Measurements from ENCODE around the gene COG7. TPM values are rescaled to one million over a fixed set of nuclear protein-coding genes. Genes with fewer than 3 reads are reported as not detected.
A peak's percentile ranks its signal among the peaks of the same experiment; 100 is the strongest.

Gene COG7
- total RNA-seq, 2 donors from 2014 or later, result 23.6 to 24.3 TPM

GRCh38 chr16:23423496-23424049, 29.4 kb downstream of the COG7 start:
- no peaks in the 10 kb centered on the region for H3K27me3 Mint-ChIP-seq (ENCODE audit: low read depth)
- DNase-seq, result no peak
- no peaks in the 10 kb centered on the region for H3K4me1 Mint-ChIP-seq (ENCODE audit: low read depth)
- H3K27ac Mint-ChIP-seq, result no peak overlapping the region
- ATAC-seq (replicated peaks in 1 of 2), result no peak
- peaks cover 5 to 6% of the 10 kb centered on the region in 2 donors for H3K36me3 Mint-ChIP-seq (ENCODE audit: insufficient read depth in 2 of 2)
- H3K9me3 Mint-ChIP-seq, result no peaks in the 10 kb centered on the region
- no peak overlapping the region for H3K4me3 Mint-ChIP-seq

- H3K27me3 Mint-ChIP-seq (ENCODE audit: low read depth), result no peaks in the 10 kb centered on the region
- no peaks in the 10 kb centered on the region for H3K4me1 Mint-ChIP-seq (ENCODE audit: low read depth)
- H3K4me3 Mint-ChIP-seq, result no peak overlapping the region
- DNase-seq (no peak), ATAC-seq (replicated peaks in 1 of 2) (no peak)
- H3K36me3 Mint-ChIP-seq (ENCODE audit: insufficient read depth in 2 of 2), result peaks cover 3 to 4% of the 10 kb centered on the region in 2 donors
- H3K9me3 Mint-ChIP-seq, result no peaks in the 10 kb centered on the region
- no peak overlapping the region for H3K27ac Mint-ChIP-seq
Observed at GRCh38 chr16:23420011-23420410, 33.0 kb downstream of the COG7 start.

DNA sequence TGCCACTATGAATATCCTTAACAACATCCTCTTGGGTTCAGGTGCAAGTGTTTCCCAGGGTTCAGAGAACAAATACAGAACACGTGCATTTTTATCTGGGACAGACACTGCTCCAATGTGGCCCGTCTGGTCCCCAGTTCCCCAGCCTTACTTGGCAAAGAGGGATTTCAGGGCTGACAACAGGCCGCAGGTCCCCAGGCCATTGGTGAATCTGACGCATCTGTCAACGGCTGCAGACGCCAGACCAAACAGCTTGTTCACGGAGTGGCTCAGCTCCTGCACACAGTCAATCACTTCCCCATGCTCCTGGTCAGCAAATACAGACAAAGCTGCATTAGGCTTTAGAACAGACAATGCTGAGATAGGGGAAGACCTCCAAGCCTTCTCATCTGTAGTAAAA, 36.2 kb downstream of the COG7 start:
- no peaks in the 10 kb centered on the region for H3K9me3 Mint-ChIP-seq
- no peak overlapping the region for H3K4me3 Mint-ChIP-seq
- H3K27me3 Mint-ChIP-seq (ENCODE audit: low read depth), result no peaks in the 10 kb centered on the region
- H3K36me3 Mint-ChIP-seq (ENCODE audit: insufficient read depth in 2 of 2), result no peaks in the 10 kb centered on the region
- DNase-seq (no peak), ATAC-seq (replicated peaks in 1 of 2) (no peak)
- H3K27ac Mint-ChIP-seq, result no peak overlapping the region
- no peaks in the 10 kb centered on the region for H3K4me1 Mint-ChIP-seq (ENCODE audit: low read depth)

- no peaks in the 10 kb centered on the region for H3K27me3 Mint-ChIP-seq (ENCODE audit: low read depth)
- H3K4me1 Mint-ChIP-seq (ENCODE audit: low read depth), result no peaks in the 10 kb centered on the region
- no peak for ATAC-seq (replicated peaks in 1 of 2)
- H3K27ac Mint-ChIP-seq, result no peak overlapping the region
- no peaks in the 10 kb centered on the region for H3K9me3 Mint-ChIP-seq
- no peaks in the 10 kb centered on the region for H3K36me3 Mint-ChIP-seq (ENCODE audit: insufficient read depth in 2 of 2)
- H3K4me3 Mint-ChIP-seq, result no peak overlapping the region
- no peak for DNase-seq
Observed at GRCh38 chr16:23414731-23415130, 38.3 kb downstream of the COG7 start.

- Mint-ChIP-seq H3K27me3 (ENCODE audit: low read depth) (no peaks in the 10 kb centered on the region), H3K27ac (no peak overlapping the region), H3K4me3 (no peak overlapping the region), H3K9me3 (no peaks in the 10 kb centered on the region), H3K36me3 (ENCODE audit: insufficient read depth in 2 of 2) (peaks cover 0 to 2% of the 10 kb centered on the region in 2 donors), H3K4me1 (ENCODE audit: low read depth) (no peaks in the 10 kb centered on the region)
- DNase-seq (no peak), ATAC-seq (replicated peaks in 1 of 2) (no peak)
Observed at GRCh38 chr16:23410176-23410575, 42.8 kb downstream of the COG7 start.

DNA sequence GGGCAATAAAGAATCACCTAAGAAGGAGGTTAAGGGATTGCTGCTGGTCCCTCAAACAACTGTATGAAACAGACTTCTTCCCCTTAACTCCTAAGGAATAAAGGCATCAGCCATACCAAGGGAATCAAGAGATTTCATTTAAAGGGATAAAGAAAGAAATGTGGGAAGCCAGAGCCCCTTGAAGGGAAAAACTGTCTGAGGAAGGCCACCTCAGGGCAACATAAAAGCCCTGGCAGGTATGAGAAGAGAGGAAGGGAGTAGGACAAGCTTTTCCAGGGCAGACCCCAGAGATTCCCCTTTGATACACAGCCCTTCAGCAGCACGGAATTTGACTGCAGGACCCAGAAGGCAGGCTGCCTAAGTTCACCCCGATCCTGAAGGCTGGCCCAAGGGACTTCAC, 43.5 kb downstream of the COG7 start:
- no peaks in the 10 kb centered on the region for H3K9me3 Mint-ChIP-seq
- H3K36me3 Mint-ChIP-seq (ENCODE audit: insufficient read depth in 2 of 2), result peaks cover 0 to 2% of the 10 kb centered on the region in 2 donors
- H3K4me1 Mint-ChIP-seq (ENCODE audit: low read depth), result no peaks in the 10 kb centered on the region
- H3K27ac Mint-ChIP-seq, result peak overlapping the region; percentile 87
- no peak overlapping the region for H3K4me3 Mint-ChIP-seq
- no peaks in the 10 kb centered on the region for H3K27me3 Mint-ChIP-seq (ENCODE audit: low read depth)
- DNase-seq (no peak), ATAC-seq (replicated peaks in 1 of 2) (no peak)

GRCh38 chr16:23408823-23409298, 44.1 kb downstream of the COG7 start:
- ATAC-seq (replicated peaks in 1 of 2) (no peak), DNase-seq (no peak)
- H3K9me3 Mint-ChIP-seq, result no peaks in the 10 kb centered on the region
- no peaks in the 10 kb centered on the region for H3K4me1 Mint-ChIP-seq (ENCODE audit: low read depth)
- no peaks in the 10 kb centered on the region for H3K27me3 Mint-ChIP-seq (ENCODE audit: low read depth)
- H3K36me3 Mint-ChIP-seq (ENCODE audit: insufficient read depth in 2 of 2), result peaks cover 0 to 2% of the 10 kb centered on the region in 2 donors
- H3K4me3 Mint-ChIP-seq, result no peak overlapping the region
- H3K27ac Mint-ChIP-seq, result no peak overlapping the region

GRCh38 chr16:23408242-23408822, 44.7 kb downstream of the COG7 start:
- Mint-ChIP-seq H3K27ac (no peak overlapping the region), H3K4me3 (no peak overlapping the region), H3K9me3 (no peaks in the 10 kb centered on the region), H3K4me1 (ENCODE audit: low read depth) (no peaks in the 10 kb centered on the region), H3K36me3 (ENCODE audit: insufficient read depth in 2 of 2) (peaks cover 0 to 2% of the 10 kb centered on the region in 2 donors), H3K27me3 (ENCODE audit: low read depth) (no peaks in the 10 kb centered on the region)
- DNase-seq (no peak), ATAC-seq (replicated peaks in 1 of 2) (no peak)

GRCh38 chr16:23407436-23408127, 45.4 kb downstream of the COG7 start:
- Mint-ChIP-seq H3K27ac (no peak overlapping the region), H3K36me3 (ENCODE audit: insufficient read depth in 2 of 2) (peaks cover 2 to 6% of the 10 kb centered on the region in 2 donors), H3K4me3 (no peak overlapping the region), H3K4me1 (ENCODE audit: low read depth) (no peaks in the 10 kb centered on the region), H3K9me3 (no peaks in the 10 kb centered on the region), H3K27me3 (ENCODE audit: low read depth) (no peaks in the 10 kb centered on the region)
- ATAC-seq (replicated peaks in 1 of 2), result no peak
- DNase-seq, result no peak

DNA sequence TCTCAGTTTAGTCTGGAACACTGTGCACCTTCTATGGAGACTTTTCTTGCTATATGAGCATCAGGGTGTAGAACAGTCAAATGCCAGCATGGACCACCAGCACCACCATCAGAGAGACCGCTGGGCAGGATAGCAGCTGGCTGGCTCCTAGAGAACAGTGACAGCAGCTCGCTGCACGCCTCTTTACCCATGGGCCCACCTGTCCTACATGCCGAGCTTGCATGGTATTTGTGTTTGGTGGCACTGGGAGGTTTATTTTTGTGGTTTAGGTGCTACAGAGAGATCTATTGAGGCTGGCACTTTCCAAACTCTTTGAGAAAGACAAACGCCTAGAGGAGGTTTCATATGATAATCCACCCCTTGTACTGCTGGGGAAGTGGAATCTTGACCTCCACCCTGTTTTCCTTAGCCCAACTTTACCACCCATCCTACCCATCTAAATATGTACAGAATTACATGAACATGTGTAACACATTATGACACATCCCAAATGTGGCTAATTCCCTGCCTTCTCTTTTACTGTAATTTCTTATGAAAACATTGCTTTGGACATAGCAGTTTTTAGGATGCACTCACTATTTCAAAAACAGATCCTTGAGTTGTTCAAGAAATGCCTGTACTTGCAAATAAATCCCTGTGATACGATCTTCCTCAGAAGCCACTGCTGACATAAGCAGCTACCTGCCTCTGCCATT, 46.3 kb downstream of the COG7 start:
- Mint-ChIP-seq H3K27me3 (ENCODE audit: low read depth) (no peaks in the 10 kb centered on the region), H3K36me3 (ENCODE audit: insufficient read depth in 2 of 2) (peaks cover 2 to 7% of the 10 kb centered on the region in 2 donors), H3K9me3 (no peaks in the 10 kb centered on the region), H3K4me3 (no peak overlapping the region), H3K4me1 (ENCODE audit: low read depth) (no peaks in the 10 kb centered on the region), H3K27ac (no peak overlapping the region)
- no peak for ATAC-seq (replicated peaks in 1 of 2)
- DNase-seq, result no peak

DNA sequence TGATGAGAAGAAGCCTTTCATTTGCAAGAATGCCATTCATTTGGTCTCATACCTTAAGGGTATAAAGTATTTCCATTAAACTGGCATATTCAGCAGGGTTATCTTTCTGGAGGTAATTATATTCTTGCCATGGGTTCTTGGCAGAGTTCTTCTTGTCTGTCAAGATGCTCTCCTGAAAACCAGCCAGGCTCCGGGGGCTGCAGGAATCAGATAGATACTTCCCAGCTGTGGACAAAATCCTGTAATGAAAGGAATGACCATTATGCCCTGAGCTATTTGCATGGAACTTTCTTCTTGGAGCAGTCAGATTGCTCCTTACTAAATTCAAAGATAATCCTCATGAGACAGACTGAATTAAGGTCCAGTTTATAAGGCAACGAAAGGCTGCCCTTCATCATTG, 47.0 kb downstream of the COG7 start:
- H3K27me3 Mint-ChIP-seq (ENCODE audit: low read depth), result no peaks in the 10 kb centered on the region
- no peak overlapping the region for H3K27ac Mint-ChIP-seq
- DNase-seq, result no peak
- no peak for ATAC-seq (replicated peaks in 1 of 2)
- H3K4me3 Mint-ChIP-seq, result no peak overlapping the region
- H3K4me1 Mint-ChIP-seq (ENCODE audit: low read depth), result no peaks in the 10 kb centered on the region
- peaks cover 2 to 7% of the 10 kb centered on the region in 2 donors for H3K36me3 Mint-ChIP-seq (ENCODE audit: insufficient read depth in 2 of 2)
- no peaks in the 10 kb centered on the region for H3K9me3 Mint-ChIP-seq

DNA sequence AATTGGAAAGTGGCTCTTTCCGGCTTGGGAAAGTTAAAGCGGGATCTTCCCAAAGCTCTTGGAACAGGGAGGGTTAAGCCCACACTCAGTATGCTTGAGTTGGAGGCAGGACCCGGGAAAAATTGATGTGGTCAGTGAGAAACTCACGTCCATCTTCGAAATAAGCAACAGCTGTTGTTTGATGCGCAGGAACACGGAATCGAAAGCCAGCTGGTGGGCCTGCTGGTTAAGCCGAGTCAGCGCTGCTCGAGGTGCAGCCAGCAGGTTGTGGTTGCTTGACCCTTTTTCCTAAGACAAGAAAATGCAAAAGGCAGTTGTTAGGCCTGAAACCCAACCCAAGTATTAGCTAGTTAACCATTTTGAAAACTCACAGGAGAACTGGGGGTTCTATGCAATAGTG, 49.4 kb downstream of the COG7 start:
- Mint-ChIP-seq H3K36me3 (ENCODE audit: insufficient read depth in 2 of 2) (peaks cover 4 to 9% of the 10 kb centered on the region in 2 donors), H3K4me1 (ENCODE audit: low read depth) (no peaks in the 10 kb centered on the region), H3K27ac (no peak overlapping the region), H3K9me3 (no peaks in the 10 kb centered on the region), H3K4me3 (no peak overlapping the region), H3K27me3 (ENCODE audit: low read depth) (no peaks in the 10 kb centered on the region)
- DNase-seq (no peak), ATAC-seq (replicated peaks in 1 of 2) (no peak)

- H3K4me3 Mint-ChIP-seq, result no peak overlapping the region
- H3K27me3 Mint-ChIP-seq (ENCODE audit: low read depth), result no peaks in the 10 kb centered on the region
- ATAC-seq (replicated peaks in 1 of 2) (no peak), DNase-seq (no peak)
- no peak overlapping the region for H3K27ac Mint-ChIP-seq
- no peaks in the 10 kb centered on the region for H3K4me1 Mint-ChIP-seq (ENCODE audit: low read depth)
- H3K36me3 Mint-ChIP-seq (ENCODE audit: insufficient read depth in 2 of 2), result peaks cover 4 to 10% of the 10 kb centered on the region in 2 donors
- no peaks in the 10 kb centered on the region for H3K9me3 Mint-ChIP-seq
Observed at GRCh38 chr16:23402100-23402499, 50.9 kb downstream of the COG7 start.

All from activated T-cell treated with anti-CD3 and anti-CD28 coated beads, Interleukin-2, amount 50 U/mL, for 72 hours (primary cell).